GM12878 (cell line): ENCODE results near the gene DNAH8. TPM values are rescaled to one million over a fixed set of nuclear protein-coding genes. Genes with fewer than 3 reads are reported as not detected.

ENCODE experiments used
- ATAC-seq: fragments of 200-7000 bp; cut with Tn5 transposase; 3 replicates; pipeline ENCODE4 v1.9.1; 2020; ENCODE audit warnings: mild to moderate bottlenecking, moderate library complexity
- BruUV-seq: library from RNA; stranded (reverse); fragments of 400-500 nt; replicated peaks from 2 replicates; lab custom pipeline; 2021; lab: Mats Ljungman, UMichigan
- CTCF ChIA-PET: fragments of 300-600 bp; sonication (Branson Sonifier 250); formaldehyde crosslinking; extraction: SDS; loops from one replicate; lab custom pipeline; 2021; ENCODE audit warnings: inconsistent platforms; lab: Yijun Ruan, JAX
- POLR2A ChIA-PET: fragments of 350-600 bp; formaldehyde crosslinking; extraction: SDS; loops from one replicate; lab custom pipeline; 2021; ENCODE audit warnings: inconsistent platforms; lab: Charles Lee
- RAD21 ChIA-PET: fragments of 300-600 bp; sonication (Branson Sonifier 250); formaldehyde crosslinking; loops from one replicate; lab custom pipeline; 2023; ENCODE audit warnings: antibody characterized with exemption; ENCODE audit not compliant: unreplicated experiment; lab: Charles Lee
- SMC1A ChIA-PET: fragments of 300-600 bp; sonication (Branson Sonifier 250); formaldehyde crosslinking; loops from one replicate; lab custom pipeline; 2023; ENCODE audit not compliant: unreplicated experiment, uncharacterized antibody; lab: Charles Lee
- DNase-seq: peaks from one replicate; pipeline ENCODE4 v3.0.0-alpha.2; 2011; ENCODE audit warnings: low read depth, low spot score
- FAIRE-seq: peaks from 3 replicates; lab custom pipeline; 2011; peaks lifted over from hg19 to GRCh38; lab: Jason Lieb, UNC
- H2AFZ ChIP-seq: 2 replicates; pipeline ENCODE4 v1.6.0; 2011; ENCODE audit warnings: low read depth, low read length, control low read depth; ENCODE audit not compliant: control insufficient read depth
- H3K27ac ChIP-seq: 2 replicates; pipeline ENCODE4 v1.5.1; 2011; ENCODE audit warnings: control low read depth; ENCODE audit not compliant: control insufficient read depth, insufficient read depth
- H3K27me3 ChIP-seq, 2 experiments: replicated peaks in 1 of 2; 2 replicates each; pipeline versions ENCODE4 v1.6.0 to v1.6.1; 2011; ENCODE audit warnings: low read length in 1 of 2; ENCODE audit not compliant: control insufficient read depth in 2 of 2, insufficient read depth in 2 of 2
- H3K36me3 ChIP-seq, 2 experiments: 2 replicates each; pipeline ENCODE4 v1.5.1; 2011; ENCODE audit warnings: low read length in 1 of 2; ENCODE audit not compliant: control insufficient read depth in 2 of 2, insufficient read depth in 2 of 2
- H3K4me1 ChIP-seq: 2 replicates; pipeline ENCODE4 v1.6.1; 2011; ENCODE audit warnings: mild to moderate bottlenecking, low read length, moderate library complexity, mixed read lengths; ENCODE audit not compliant: control insufficient read depth, insufficient read depth
- H3K4me2 ChIP-seq: 2 replicates; pipeline ENCODE4 v1.6.0; 2011; ENCODE audit warnings: control low read depth; ENCODE audit not compliant: control insufficient read depth, insufficient read depth
- H3K4me3 ChIP-seq: fragments of 200-600 bp; sonication (generic); 2 replicates; pipeline ENCODE4 v1.5.1; 2016
- H3K79me2 ChIP-seq: 2 replicates; pipeline ENCODE4 v1.6.0; 2011; ENCODE audit warnings: low read length; ENCODE audit not compliant: control insufficient read depth, insufficient read depth
- H3K9ac ChIP-seq: 2 replicates; pipeline ENCODE4 v1.8.0; 2011; ENCODE audit warnings: low read length, control low read depth, mixed read lengths; ENCODE audit not compliant: control insufficient read depth, insufficient read depth
- H3K9me3 ChIP-seq: replicated peaks from 3 replicates; pipeline ENCODE4 v1.5.1; 2011; ENCODE audit warnings: mild to moderate bottlenecking, low read length; ENCODE audit not compliant: control insufficient read depth, insufficient read depth
- H4K20me1 ChIP-seq: 2 replicates; pipeline ENCODE4 v1.6.0; 2011; ENCODE audit not compliant: control insufficient read depth, insufficient read depth
- ATF7 ChIP-seq: fragments of 450-650 bp; IDR thresholded peaks from 2 replicates; pipeline ENCODE4 v1.6.1; 2016; ENCODE audit warnings: low read depth, mild to moderate bottlenecking
- BMI1 ChIP-seq: fragments of 450-650 bp; IDR thresholded peaks from 2 replicates; pipeline ENCODE4 v1.6.1; 2016; ENCODE audit warnings: mild to moderate bottlenecking, moderate library complexity, borderline replicate concordance
- E4F1 ChIP-seq: fragments of 450-650 bp; IDR thresholded peaks from 2 replicates; pipeline ENCODE4 v1.6.1; 2018; ENCODE audit warnings: borderline replicate concordance, mild to moderate bottlenecking; ENCODE audit not compliant: partially characterized antibody
- FOXK2 ChIP-seq: fragments of 450-650 bp; IDR thresholded peaks from 2 replicates; pipeline ENCODE4 v1.6.1; 2017; ENCODE audit warnings: mild to moderate bottlenecking, moderate library complexity
- LARP7 ChIP-seq: fragments of 450-650 bp; IDR thresholded peaks from 2 replicates; pipeline ENCODE4 v1.6.1; 2017; ENCODE audit warnings: mild to moderate bottlenecking
- MYB ChIP-seq: fragments of 150-350 bp; IDR thresholded peaks from 2 replicates; pipeline ENCODE4 v1.6.1; 2014; ENCODE audit warnings: mild to moderate bottlenecking, low read depth, low read length, borderline replicate concordance
- MYC ChIP-seq: IDR thresholded peaks from 2 replicates; pipeline ENCODE4 v1.6.1; 2011; ENCODE audit warnings: mild to moderate bottlenecking, low read length, moderate library complexity, inconsistent platforms; ENCODE audit not compliant: insufficient read depth, insufficient replicate concordance, insufficient read length, severe bottlenecking
- NRF1 ChIP-seq: conservative IDR thresholded peaks from 2 replicates; pipeline ENCODE4 v1.6.1; 2011; ENCODE audit warnings: mild to moderate bottlenecking, low read depth, low read length, improper control_type of control experiment
- PKNOX1 ChIP-seq: fragments of 450-650 bp; IDR thresholded peaks from 2 replicates; pipeline ENCODE4 v1.6.1; 2016; ENCODE audit warnings: mild to moderate bottlenecking
- PML ChIP-seq: IDR thresholded peaks from 2 replicates; pipeline ENCODE4 v1.6.1; 2012; ENCODE audit warnings: low read length, inconsistent platforms
- RUNX3 ChIP-seq: IDR thresholded peaks from 2 replicates; pipeline ENCODE4 v1.6.1; 2012; ENCODE audit warnings: low read length, inconsistent platforms
- SKIL ChIP-seq: fragments of 450-650 bp; IDR thresholded peaks from 2 replicates; pipeline ENCODE4 v1.6.1; 2017; ENCODE audit warnings: mild to moderate bottlenecking, low read depth, inconsistent platforms; ENCODE audit not compliant: poor library complexity, severe bottlenecking
- TCF12 ChIP-seq: IDR thresholded peaks from 2 replicates; pipeline ENCODE4 v1.6.1; 2011; ENCODE audit warnings: low read depth, mild to moderate bottlenecking, low read length
- ZBTB11 ChIP-seq: fragments of 450-650 bp; formaldehyde crosslinking; IDR thresholded peaks from 2 replicates; pipeline ENCODE4 v1.5.0; 2022; ENCODE audit warnings: mild to moderate bottlenecking, missing genetic modification characterization
- WGBS: methylation state at CpG from one replicate; pipeline ENCODE4 v1.1.6; 2016; ENCODE audit warnings: low lambda C conversion rate; ENCODE audit not compliant: insufficient replicate concordance, insufficient coverage; ENCODE audit errors: missing lambda C conversion rate; 5-methylcytosine and 5-hydroxymethylcytosine counted together
- in situ Hi-C: fragments of 300-500 bp; cut with MboI; formaldehyde crosslinking; loops from 9 replicates; pipeline ENCODE4 v1.14.3; 2018; ENCODE audit warnings: mixed read lengths
- intact Hi-C: fragments of 100-400 bp; cut with micrococcal nuclease; formaldehyde crosslinking; loops from one replicate; pipeline ENCODE4 v1.14.2; 2022; ENCODE audit not compliant: unreplicated experiment
- polyA plus RNA-seq, 11 experiments: library from polyadenylated mRNA; depleted of rRNA in 4 of 11; unstranded in 6 of 11; stranded (reverse) in 5 of 11; fragments of >200 nt; fragmentation: Nextera tagmentation in 4 of 11; fragmentation: Illumina TruSeq in 1 of 11; extraction: Ambion mirVana in 4 of 11; extraction: Trizol in 1 of 11; gene quantifications; 1 replicate in 1 of 11; 2 replicates in 10 of 11; pipeline versions ENCODE4 v1.2.1 to v1.2.3, GENCODE V29; 2011 to 2016; ENCODE audit warnings: inconsistent platforms in 2 of 11, missing spikeins in 2 of 11, low read depth in 1 of 11
- total RNA-seq, 4 experiments: library from RNA; depleted of rRNA in 3 of 4; stranded (reverse); fragments of >200 nt in 3 of 4; fragmentation: Illumina TruSeq in 1 of 4; extraction: Trizol in 1 of 4; gene quantifications; 2 replicates each; pipeline versions ENCODE4 v1.2.1 to v1.2.3, GENCODE V29; 2013 to 2021

DNAH8 gene
- total and polyA plus RNA-seq, 10 of the 15 experiments (the other 5 are each of a cell fraction or from before 2014, with no cell fraction given), result 0.02 to 0.34 (median 0.10) TPM; not detected in 3

GRCh38 chr6:38909015-38909730 lies 194.1 kb downstream of the DNAH8 start:
- in situ Hi-C loops (no loop called here), intact Hi-C loops (no loop called here)
- Histone ChIP-seq H3K36me3 (no peaks in the 10 kb centered on the region), H3K27me3 (no peaks in the 10 kb centered on the region), H3K4me3 (no peak overlapping the region), H4K20me1 (no peaks in the 10 kb centered on the region), H3K27ac (no peak overlapping the region), H3K4me2 (no peak overlapping the region), H3K4me1 (no peaks in the 10 kb centered on the region), H3K9ac (no peak overlapping the region), H3K9me3 (no peaks in the 10 kb centered on the region), H3K79me2 (no peaks in the 10 kb centered on the region), H2AFZ (no peak overlapping the region)
- FAIRE-seq (no peak), DNase-seq (no peak), ATAC-seq (no peak)
- RAD21 ChIA-PET, result no interaction called here
- no TSS peak for BruUV-seq
- POLR2A ChIA-PET, result no interaction called here
- WGBS, result 88% methylated on average over 6 of the region's 6 CpGs
- SMC1A ChIA-PET, result interaction anchor here (1.2 kb wide), 1 partner anchor 12 kb away, joined by 3 read pairs; no protein-coding TSS in a partner anchor
- CTCF ChIA-PET, result interaction anchor here (0.8 to 1.2 kb wide), 3 partner anchors 11 to 36 kb away, joined by 3 read pairs; no protein-coding TSS in a partner anchor
- TF ChIP-seq BMI1 (no peak), ZBTB11 (CRISPR knock-in tag) (no peak), NRF1 (no peak), MYB (no peak), SKIL (no peak), LARP7 (no peak), FOXK2 (no peak), TCF12 (no peak), E4F1 (no peak), ATF7 (no peak), RUNX3 (no peak), PML (no peak), PKNOX1 (no peak), MYC (no peak)
